KMS-11 (cell line): ENCODE measurements around the gene VAV2.

Source experiments
- H2AFZ ChIP-seq: fragments of 200-600 bp; sonication (generic); 2 replicates; pipeline ENCODE4 v1.6.1; 2016; ENCODE audit warnings: antibody characterized with exemption, mixed run types, low read depth
- H3K27ac ChIP-seq: fragments of 200-600 bp; sonication (generic); 2 replicates; pipeline ENCODE4 v1.6.1; 2016; ENCODE audit warnings: mild to moderate bottlenecking, mixed run types
- H3K27me3 ChIP-seq: fragments of 200-600 bp; sonication (generic); 2 replicates; pipeline ENCODE4 v1.6.1; 2017; ENCODE audit warnings: mild to moderate bottlenecking, low read depth, mixed run types, moderate library complexity; ENCODE audit not compliant: insufficient read depth
- H3K36me3 ChIP-seq: fragments of 200-600 bp; sonication (generic); 2 replicates; pipeline ENCODE4 v1.6.1; 2017; ENCODE audit warnings: mild to moderate bottlenecking, mixed run types; ENCODE audit not compliant: insufficient read depth
- H3K4me1 ChIP-seq: fragments of 200-600 bp; sonication (generic); 2 replicates; pipeline ENCODE4 v1.6.1; 2016; ENCODE audit warnings: mild to moderate bottlenecking, low read depth, mixed run types; ENCODE audit not compliant: poor library complexity, severe bottlenecking
- H3K4me2 ChIP-seq: fragments of 200-600 bp; sonication (generic); 2 replicates; pipeline ENCODE4 v1.7.0; 2016; ENCODE audit warnings: mild to moderate bottlenecking, mixed run types
- H3K4me3 ChIP-seq: fragments of 200-600 bp; sonication (generic); IDR thresholded peaks from 2 replicates; pipeline ENCODE4 v1.6.1; 2017; ENCODE audit warnings: low read depth, low read length, mixed read lengths; ENCODE audit not compliant: insufficient read depth
- H3K79me2 ChIP-seq: fragments of 200-600 bp; sonication (generic); 2 replicates; pipeline ENCODE4 v1.6.1; 2016; ENCODE audit warnings: low read depth, mixed run types; ENCODE audit not compliant: insufficient read depth
- H3K9ac ChIP-seq: fragments of 200-600 bp; sonication (generic); 2 replicates; pipeline ENCODE4 v1.6.1; 2016; ENCODE audit warnings: mild to moderate bottlenecking, mixed run types
- H4K20me1 ChIP-seq: fragments of 200-600 bp; sonication (generic); 2 replicates; pipeline ENCODE4 v1.6.1; 2016; ENCODE audit warnings: mild to moderate bottlenecking, mixed run types; ENCODE audit not compliant: insufficient read depth
- CTCF ChIP-seq: fragments of 200-600 bp; sonication (generic); conservative IDR thresholded peaks from 2 replicates; pipeline ENCODE4 v1.6.1; 2017; ENCODE audit warnings: low read depth, mild to moderate bottlenecking, antibody characterized with exemption, low read length, moderate library complexity, mixed read lengths

Gene VAV2

GRCh38 chr9:133836818-133837217, 155.3 kb downstream of the VAV2 start:
- Histone ChIP-seq H3K4me3 (no peak overlapping the region), H3K27ac (no peak overlapping the region), H4K20me1 (no peaks in the 10 kb centered on the region), H3K27me3 (no peaks in the 10 kb centered on the region), H3K4me2 (no peak overlapping the region), H3K4me1 (no peaks in the 10 kb centered on the region), H3K9ac (no peak overlapping the region), H2AFZ (no peak overlapping the region), H3K79me2 (no peaks in the 10 kb centered on the region), H3K36me3 (no peaks in the 10 kb centered on the region)
- no peak for TF ChIP-seq CTCF

- no peaks in the 10 kb centered on the region for H3K4me1 ChIP-seq
- H3K9ac ChIP-seq, result no peak overlapping the region
- H3K79me2 ChIP-seq, result no peaks in the 10 kb centered on the region
- H2AFZ ChIP-seq, result no peak overlapping the region
- H3K36me3 ChIP-seq, result no peaks in the 10 kb centered on the region
- no peaks in the 10 kb centered on the region for H3K27me3 ChIP-seq
- H3K4me3 ChIP-seq, result no peak overlapping the region
- TF ChIP-seq CTCF, result no peak
- no peaks in the 10 kb centered on the region for H4K20me1 ChIP-seq
- H3K27ac ChIP-seq, result no peak overlapping the region
- H3K4me2 ChIP-seq, result no peak overlapping the region
Measured at GRCh38 chr9:133836001-133836758, 155.9 kb downstream of the VAV2 start.

GRCh38 chr9:133835262-133835901, 156.7 kb downstream of the VAV2 start:
- no peaks in the 10 kb centered on the region for H3K79me2 ChIP-seq
- H3K36me3 ChIP-seq, result no peaks in the 10 kb centered on the region
- no peaks in the 10 kb centered on the region for H4K20me1 ChIP-seq
- H3K9ac ChIP-seq, result no peak overlapping the region
- no peak for TF ChIP-seq CTCF
- H3K4me2 ChIP-seq, result no peak overlapping the region
- H3K4me3 ChIP-seq, result no peak overlapping the region
- no peak overlapping the region for H3K27ac ChIP-seq
- H2AFZ ChIP-seq, result no peak overlapping the region
- H3K4me1 ChIP-seq, result no peaks in the 10 kb centered on the region
- H3K27me3 ChIP-seq, result no peaks in the 10 kb centered on the region

DNA sequence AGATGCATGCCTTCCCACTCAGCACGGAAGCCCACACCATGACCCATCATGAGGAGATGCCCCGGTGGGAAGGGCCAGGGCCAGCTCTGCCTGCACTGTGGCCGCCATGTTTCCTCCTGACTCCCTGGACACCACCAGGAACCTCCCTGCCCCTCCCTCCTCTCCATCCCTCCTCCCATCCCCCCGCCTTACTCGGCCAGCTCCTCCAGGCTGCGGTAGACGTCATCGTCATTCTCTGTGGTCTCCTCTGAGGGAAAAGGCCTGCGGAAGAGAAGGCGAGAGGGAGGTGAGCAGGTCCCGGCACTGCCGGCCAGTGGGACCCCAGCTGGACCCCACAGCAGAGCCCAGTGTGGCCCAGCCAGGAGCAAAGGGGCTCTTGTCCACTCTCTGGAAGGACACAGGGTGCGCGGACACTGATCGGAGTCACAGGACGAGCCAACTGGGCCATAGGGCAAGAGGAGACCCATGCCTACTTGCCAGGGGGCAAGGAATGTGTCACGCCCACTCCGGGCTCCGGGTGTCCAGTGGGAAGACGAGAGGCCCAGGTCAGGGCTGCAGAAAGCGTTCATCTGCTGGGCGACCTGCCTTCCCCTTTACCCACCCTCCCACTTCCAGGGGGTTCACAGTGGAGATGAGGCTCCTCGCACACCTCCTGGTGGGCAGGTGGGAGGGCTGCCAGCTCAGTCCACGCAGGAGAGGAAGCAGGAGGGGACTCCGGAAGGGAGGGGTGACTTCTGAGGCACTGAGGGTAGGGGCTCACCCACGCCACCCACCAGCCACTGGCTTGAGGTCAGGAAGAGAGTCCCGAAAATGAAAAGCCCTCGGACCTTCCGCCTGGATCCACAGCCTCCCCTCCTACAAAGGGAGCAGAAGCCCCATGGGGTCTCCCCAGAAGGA, 157.8 kb downstream of the VAV2 start:
- Histone ChIP-seq H3K79me2 (no peaks in the 10 kb centered on the region), H3K4me2 (no peak overlapping the region), H3K9ac (no peak overlapping the region), H2AFZ (no peak overlapping the region), H3K27ac (no peak overlapping the region), H3K36me3 (no peaks in the 10 kb centered on the region), H4K20me1 (no peaks in the 10 kb centered on the region), H3K27me3 (no peaks in the 10 kb centered on the region), H3K4me3 (no peak overlapping the region), H3K4me1 (no peaks in the 10 kb centered on the region)
- TF ChIP-seq CTCF, result no peak
